Measurements from ENCODE around the gene LIAS. TPM values are rescaled to one million over a fixed set of nuclear protein-coding genes. Genes with fewer than 3 reads are reported as not detected.
A peak's percentile ranks its signal among the peaks of the same experiment; 100 is the strongest.

Gene LIAS
- total and polyA plus RNA-seq, 4 experiments from 2014 or later = 13.2 to 24.7 (median 19.7) TPM

GRCh38 chr4:39446483-39446841, 12.4 kb upstream of the LIAS start:
- H3K27me3 Mint-ChIP-seq = no peaks in the 10 kb centered on the region
- DNase-seq = no peak
- peaks cover 0 to 12% (median 7%) of the 10 kb centered on the region in 4 donors for H3K4me1 Mint-ChIP-seq
- Histone ChIP-seq H3K36me3 (ENCODE audit: insufficient read depth, low read length) (peaks cover 5% of the 10 kb centered on the region), H3K9me3 (ENCODE audit: control insufficient read depth in 1 of 2, low read length in 2 of 2) (no peaks in the 10 kb centered on the region), H3K27me3 (ENCODE audit: insufficient read depth, low read length) (no peaks in the 10 kb centered on the region), H3K4me3 (ENCODE audit: low read length in 2 of 2) (no peak overlapping the region), H3K4me1 (ENCODE audit: insufficient read depth, low read length) (peaks cover 8% of the 10 kb centered on the region), H3K27ac (ENCODE audit: low read depth, low read length) (no peak overlapping the region)
- peaks cover 0 to 10% of the 10 kb centered on the region in 2 donors for H3K36me3 Mint-ChIP-seq
- H3K9me3 Mint-ChIP-seq = peaks cover 0 to 5% (median 0%) of the 10 kb centered on the region in 8 donors
- intact Hi-C loops (cut with micrococcal nuclease) = no loop called here
- POLR2A ChIA-PET (ENCODE audit: partially characterized antibody) = interaction anchor here (1.2 to 3.4 kb wide), 2 partner anchors 12 to 80 kb away, joined by 5 to 39 read pairs; partner anchors contain the start of genes LIAS, RFC1 and RPL9
- CTCF ChIA-PET (ENCODE audit: partially characterized antibody) = interaction anchor here (1.2 kb wide), 1 partner anchor 81 kb away, joined by 4 read pairs; the partner anchor contains the start of gene RFC1
- peak overlapping the region in 1 of 7 donors; percentile 65 for H3K27ac Mint-ChIP-seq
- H3K4me3 Mint-ChIP-seq = peak overlapping the region in 2 of 8 donors; percentile 71 to 73

GRCh38 chr4:39446842-39447573, 11.8 kb upstream of the LIAS start:
- Mint-ChIP-seq H3K4me1 (peaks cover 0 to 12% (median 7%) of the 10 kb centered on the region in 4 donors), H3K27me3 (no peaks in the 10 kb centered on the region), H3K9me3 (peaks cover 0 to 3% (median 0%) of the 10 kb centered on the region in 8 donors), H3K27ac (peak overlapping the region in 5 of 7 donors; percentile 56 to 66 (median 61)), H3K36me3 (peaks cover 2 to 13% of the 10 kb centered on the region in 2 donors), H3K4me3 (peak overlapping the region; percentile 40 to 75 (median 70))
- no peak overlapping the region for H3K4me3 ChIP-seq (ENCODE audit: low read length in 2 of 2)
- H3K9me3 ChIP-seq (ENCODE audit: control insufficient read depth in 1 of 2, low read length in 2 of 2) = no peaks in the 10 kb centered on the region
- POLR2A ChIA-PET (ENCODE audit: partially characterized antibody) = interaction anchor here (0.7 to 3.4 kb wide), 3 partner anchors 11 to 81 kb away, joined by 3 to 39 read pairs (median 5); partner anchors contain the start of genes LIAS, RFC1 and RPL9
- H3K27me3 ChIP-seq (ENCODE audit: insufficient read depth, low read length) = no peaks in the 10 kb centered on the region
- intact Hi-C loops (cut with micrococcal nuclease) = no loop called here
- CTCF ChIA-PET (ENCODE audit: partially characterized antibody) = interaction anchor here (1.2 kb wide), 1 partner anchor 81 kb away, joined by 4 read pairs; the partner anchor contains the start of gene RFC1
- peak in 4 of 5 donors; percentile 35 to 71 (median 45) for DNase-seq
- H3K36me3 ChIP-seq (ENCODE audit: insufficient read depth, low read length) = peaks cover 11% of the 10 kb centered on the region
- peak overlapping the region; percentile 31 for H3K27ac ChIP-seq (ENCODE audit: low read depth, low read length)
- peaks cover 8% of the 10 kb centered on the region for H3K4me1 ChIP-seq (ENCODE audit: insufficient read depth, low read length)

- CTCF ChIA-PET (ENCODE audit: partially characterized antibody) = no interaction called here
Measured at GRCh38 chr4:39450618-39451017, 8.2 kb upstream of the LIAS start.

GRCh38 chr4:39451423-39452023, 7.3 kb upstream of the LIAS start:
- CTCF ChIA-PET (ENCODE audit: partially characterized antibody) = interaction anchor here (0.9 kb wide), 1 partner anchor 21 kb away, joined by 3 read pairs; no protein-coding TSS in a partner anchor
- Histone ChIP-seq H3K9me3 (ENCODE audit: control insufficient read depth in 1 of 2, low read length in 2 of 2) (no peaks in the 10 kb centered on the region), H3K27me3 (ENCODE audit: insufficient read depth, low read length) (no peaks in the 10 kb centered on the region), H3K4me3 (ENCODE audit: low read length in 2 of 2) (no peak overlapping the region), H3K27ac (ENCODE audit: low read depth, low read length) (no peak overlapping the region), H3K4me1 (ENCODE audit: insufficient read depth, low read length) (peaks cover 19% of the 10 kb centered on the region), H3K36me3 (ENCODE audit: insufficient read depth, low read length) (peaks cover 48% of the 10 kb centered on the region)
- Mint-ChIP-seq H3K36me3 (peaks cover 36 to 54% of the 10 kb centered on the region in 2 donors), H3K9me3 (peaks cover 0 to 3% (median 0%) of the 10 kb centered on the region in 8 donors), H3K4me1 (peaks cover 4 to 37% (median 15%) of the 10 kb centered on the region in 4 donors), H3K27me3 (no peaks in the 10 kb centered on the region), H3K4me3 (no peak overlapping the region), H3K27ac (peak overlapping the region in 4 of 7 donors; percentile 2 to 45 (median 24))
- POLR2A ChIA-PET (ENCODE audit: partially characterized antibody) = interaction anchor here (1.0 to 1.9 kb wide), 2 partner anchors 8 to 13 kb away, joined by 3 to 12 read pairs; partner anchors contain the start of genes LIAS and RPL9
- DNase-seq = no peak
- intact Hi-C loops (cut with micrococcal nuclease) = no loop called here

More at GRCh38 chr4:39450618-39451017, 8.2 kb upstream of the LIAS start:
- H3K36me3 ChIP-seq (ENCODE audit: insufficient read depth, low read length) = peaks cover 38% of the 10 kb centered on the region
- no peaks in the 10 kb centered on the region for H3K27me3 ChIP-seq (ENCODE audit: insufficient read depth, low read length)
- H3K36me3 Mint-ChIP-seq = peaks cover 32 to 46% of the 10 kb centered on the region in 2 donors
- peaks cover 0 to 3% (median 0%) of the 10 kb centered on the region in 8 donors for H3K9me3 Mint-ChIP-seq
- H3K4me3 Mint-ChIP-seq = no peak overlapping the region
- H3K27ac Mint-ChIP-seq = peak overlapping the region in 4 of 7 donors; percentile 30 to 69 (median 41)
- POLR2A ChIA-PET (ENCODE audit: partially characterized antibody) = interaction anchor here (1.0 to 1.9 kb wide), 2 partner anchors 8 to 12 kb away, joined by 3 to 12 read pairs; partner anchors contain the start of genes LIAS and RPL9
- peaks cover 10% of the 10 kb centered on the region for H3K4me1 ChIP-seq (ENCODE audit: insufficient read depth, low read length)
- H3K9me3 ChIP-seq (ENCODE audit: control insufficient read depth in 1 of 2, low read length in 2 of 2) = no peaks in the 10 kb centered on the region
- peaks cover under 1 to 28% (median 9%) of the 10 kb centered on the region in 4 donors for H3K4me1 Mint-ChIP-seq
- H3K4me3 ChIP-seq (ENCODE audit: low read length in 2 of 2) = no peak overlapping the region
- DNase-seq = no peak
- no peaks in the 10 kb centered on the region for H3K27me3 Mint-ChIP-seq
- no peak overlapping the region for H3K27ac ChIP-seq (ENCODE audit: low read depth, low read length)
- intact Hi-C loops (cut with micrococcal nuclease) = no loop called here

- peaks cover 0 to 3% (median 0%) of the 10 kb centered on the region in 8 donors for H3K9me3 Mint-ChIP-seq
- Histone ChIP-seq H3K36me3 (ENCODE audit: insufficient read depth, low read length) (peaks cover 55% of the 10 kb centered on the region), H3K9me3 (ENCODE audit: control insufficient read depth in 1 of 2, low read length in 2 of 2) (no peaks in the 10 kb centered on the region), H3K4me1 (ENCODE audit: insufficient read depth, low read length) (peaks cover 23% of the 10 kb centered on the region), H3K27me3 (ENCODE audit: insufficient read depth, low read length) (no peaks in the 10 kb centered on the region), H3K4me3 (ENCODE audit: low read length in 2 of 2) (no peak overlapping the region), H3K27ac (ENCODE audit: low read depth, low read length) (no peak overlapping the region)
- H3K4me3 Mint-ChIP-seq = no peak overlapping the region
- H3K27ac Mint-ChIP-seq = peak overlapping the region in 5 of 7 donors; percentile 2 to 100 (median 62)
- ChIA-PET CTCF (ENCODE audit: partially characterized antibody) (interaction anchor here (0.9 kb wide), 1 partner anchor 22 kb away, joined by 3 read pairs; no protein-coding TSS in a partner anchor), POLR2A (ENCODE audit: partially characterized antibody) (no interaction called here)
- peaks cover 11 to 42% (median 20%) of the 10 kb centered on the region in 4 donors for H3K4me1 Mint-ChIP-seq
- peaks cover 44 to 62% of the 10 kb centered on the region in 2 donors for H3K36me3 Mint-ChIP-seq
- H3K27me3 Mint-ChIP-seq = no peaks in the 10 kb centered on the region
- DNase-seq = no peak
- intact Hi-C loops (cut with micrococcal nuclease) = no loop called here
Measured at GRCh38 chr4:39452153-39452859, 6.5 kb upstream of the LIAS start.

- intact Hi-C loops (cut with micrococcal nuclease) = no loop called here
- ChIA-PET CTCF (ENCODE audit: partially characterized antibody) (interaction anchor here (0.9 kb wide), 1 partner anchor 22 kb away, joined by 3 read pairs; no protein-coding TSS in a partner anchor), POLR2A (ENCODE audit: partially characterized antibody) (no interaction called here)
Measured at GRCh38 chr4:39452860-39453587, 5.8 kb upstream of the LIAS start.

More at GRCh38 chr4:39452860-39453587, 5.8 kb upstream of the LIAS start:
- peaks cover 61% of the 10 kb centered on the region for H3K36me3 ChIP-seq (ENCODE audit: insufficient read depth, low read length)
- peak overlapping the region in 1 of 8 donors; percentile 51 for H3K4me3 Mint-ChIP-seq
- H3K4me1 ChIP-seq (ENCODE audit: insufficient read depth, low read length) = peaks cover 26% of the 10 kb centered on the region
- no peaks in the 10 kb centered on the region for H3K9me3 ChIP-seq (ENCODE audit: control insufficient read depth in 1 of 2, low read length in 2 of 2)
- no peaks in the 10 kb centered on the region for H3K27me3 ChIP-seq (ENCODE audit: insufficient read depth, low read length)
- no peaks in the 10 kb centered on the region for H3K27me3 Mint-ChIP-seq
- peaks cover 0 to 3% (median 0%) of the 10 kb centered on the region in 8 donors for H3K9me3 Mint-ChIP-seq
- H3K27ac ChIP-seq (ENCODE audit: low read depth, low read length) = no peak overlapping the region
- no peak for DNase-seq
- H3K27ac Mint-ChIP-seq = peak overlapping the region in 5 of 7 donors; percentile 30 to 100 (median 62)
- H3K4me1 Mint-ChIP-seq = peaks cover 17 to 42% (median 23%) of the 10 kb centered on the region in 4 donors
- H3K4me3 ChIP-seq (ENCODE audit: low read length in 2 of 2) = no peak overlapping the region
- H3K36me3 Mint-ChIP-seq = peaks cover 49 to 69% of the 10 kb centered on the region in 2 donors
